A549 (cell line): ENCODE results near the gene RASSF8. TPM values are rescaled to one million over a fixed set of nuclear protein-coding genes. Genes with fewer than 3 reads are reported as not detected.

Source experiments
- ATAC-seq, 2 experiments: fragments of 200-7000 bp in 1 of 2; fragments of >200 bp in 1 of 2; cut with Nextera tagmentation in 1 of 2; cut with Tn5 transposase in 1 of 2; 3 replicates each; pipeline versions ENCODE4 v1.8.0 to v1.9.1; 2018 to 2020; ENCODE audit warnings: mild to moderate bottlenecking in 1 of 2, moderate library complexity in 1 of 2
- CTCF ChIA-PET: fragments of 300-600 bp; sonication (Branson Sonifier 250); formaldehyde crosslinking; extraction: SDS; loops from one replicate; lab custom pipeline; 2021; ENCODE audit warnings: antibody characterized with exemption, inconsistent platforms; lab: Yijun Ruan, JAX
- POLR2A ChIA-PET: fragments of 350-600 bp; formaldehyde crosslinking; extraction: SDS; loops from one replicate; lab custom pipeline; 2021; ENCODE audit warnings: antibody characterized with exemption, inconsistent platforms; lab: Yijun Ruan, JAX
- DNase-seq, 2 experiments: peaks; one replicate each; pipeline versions ENCODE4 v3.0.0 to v3.0.0-alpha.2; 2011 to 2016; ENCODE audit warnings: low read depth in 1 of 2, low spot score in 1 of 2
- FAIRE-seq: peaks from 2 replicates; lab custom pipeline; 2011; peaks lifted over from hg19 to GRCh38; lab: Jason Lieb, UNC
- H3K27ac ChIP-seq, 2 experiments: fragments of >200 bp; sonication (Bioruptor Twin); formaldehyde crosslinking; 3 replicates each; pipeline ENCODE4 v1.5.1; 2016 to 2017
- H3K4me1 ChIP-seq: fragments of >200 bp; sonication (Bioruptor Twin); formaldehyde crosslinking; 3 replicates; pipeline ENCODE4 v1.6.1; 2016
- H3K4me2 ChIP-seq: fragments of >200 bp; sonication (Bioruptor Twin); formaldehyde crosslinking; 3 replicates; pipeline ENCODE4 v1.6.1; 2016
- H3K4me3 ChIP-seq: fragments of >200 bp; sonication (Bioruptor Twin); formaldehyde crosslinking; 3 replicates; pipeline ENCODE4 v1.5.1; 2016
- H3K9me3 ChIP-seq: fragments of >200 bp; sonication (Bioruptor Twin); formaldehyde crosslinking; 3 replicates; pipeline ENCODE4 v1.6.1; 2016
- CBX8 ChIP-seq: fragments of 200-600 bp; sonication (generic); IDR thresholded peaks from 2 replicates; pipeline ENCODE4 v1.6.1; 2016
- CHD2 ChIP-seq: fragments of 150-350 bp; IDR thresholded peaks from 2 replicates; pipeline ENCODE4 v1.6.1; 2014; ENCODE audit warnings: low read length; ENCODE audit not compliant: partially characterized antibody
- E2F6 ChIP-seq: IDR thresholded peaks from 2 replicates; pipeline ENCODE4 v1.6.1; 2012; ENCODE audit warnings: low read depth, borderline replicate concordance
- EHMT2 ChIP-seq: fragments of 200-600 bp; sonication (generic); IDR thresholded peaks from 2 replicates; pipeline ENCODE4 v1.6.1; 2016; ENCODE audit warnings: antibody characterized with exemption, low read depth, mild to moderate bottlenecking, moderate library complexity
- ELK1 ChIP-seq: fragments of 150-350 bp; IDR thresholded peaks from 2 replicates; pipeline ENCODE4 v1.6.1; 2014; ENCODE audit warnings: low read depth, mild to moderate bottlenecking, low read length
- EP300 ChIP-seq, 2 experiments: fragments of >200 bp; sonication (Bioruptor Twin); formaldehyde crosslinking; IDR thresholded peaks; 2 replicates in 1 of 2; 3 replicates in 1 of 2; pipeline ENCODE4 v1.6.1; 2016 to 2017
- ESRRA ChIP-seq: fragments of 150-350 bp; IDR thresholded peaks from 2 replicates; pipeline ENCODE4 v1.6.1; 2014; ENCODE audit warnings: mild to moderate bottlenecking, low read length, borderline replicate concordance
- GATA3 ChIP-seq: IDR thresholded peaks from 2 replicates; pipeline ENCODE4 v1.6.1; 2012; ENCODE audit warnings: borderline replicate concordance
- HDAC2 ChIP-seq: fragments of 200-600 bp; sonication (generic); IDR thresholded peaks from 2 replicates; pipeline ENCODE4 v1.6.1; 2016
- HEYL ChIP-seq: fragments of 250-450 bp; sonication (Bioruptor Pico); IDR thresholded peaks from 2 replicates; pipeline ENCODE4 v1.8.0; 2021; ENCODE audit warnings: mild to moderate bottlenecking, moderate library complexity
- KDM5A ChIP-seq: fragments of 200-600 bp; sonication (generic); IDR thresholded peaks from 2 replicates; pipeline ENCODE4 v1.6.1; 2016; ENCODE audit warnings: antibody characterized with exemption, mild to moderate bottlenecking
- MAX ChIP-seq: IDR thresholded peaks from 2 replicates; pipeline ENCODE4 v1.6.1; 2012
- MAZ ChIP-seq: fragments of 150-350 bp; IDR thresholded peaks from 2 replicates; pipeline ENCODE4 v1.6.1; 2014; ENCODE audit warnings: antibody characterized with exemption, low read depth, low read length, borderline replicate concordance
- MYC ChIP-seq: IDR thresholded peaks from 2 replicates; pipeline ENCODE4 v1.6.1; 2012; ENCODE audit warnings: mild to moderate bottlenecking, inconsistent platforms, low read length, improper control_type of control experiment, borderline replicate concordance
- NR3C1 ChIP-seq: fragments of >200 bp; sonication (Bioruptor Twin); formaldehyde crosslinking; IDR thresholded peaks from 3 replicates; pipeline ENCODE4 v1.6.1; 2017
- PHF8 ChIP-seq: fragments of 200-600 bp; sonication (generic); IDR thresholded peaks from 2 replicates; pipeline ENCODE4 v1.6.1; 2016; ENCODE audit warnings: low read depth, mild to moderate bottlenecking, antibody characterized with exemption, moderate library complexity, borderline replicate concordance
- POLR2AphosphoS2 ChIP-seq: conservative IDR thresholded peaks from 2 replicates; pipeline ENCODE4 v1.6.1; 2012; ENCODE audit warnings: low read length, improper control_type of control experiment, inconsistent platforms
- RCOR1 ChIP-seq: fragments of 150-350 bp; IDR thresholded peaks from 2 replicates; pipeline ENCODE4 v1.6.1; 2014; ENCODE audit warnings: antibody characterized with exemption, low read length, low read depth
- RFX5 ChIP-seq: fragments of 450-650 bp; IDR thresholded peaks from 2 replicates; pipeline ENCODE4 v1.7.1; 2014; ENCODE audit warnings: antibody characterized with exemption, mild to moderate bottlenecking, moderate library complexity
- RNF2 ChIP-seq: fragments of 200-600 bp; sonication (generic); IDR thresholded peaks from 2 replicates; pipeline ENCODE4 v1.6.1; 2016; ENCODE audit warnings: low read depth, mild to moderate bottlenecking, antibody characterized with exemption, moderate library complexity, borderline replicate concordance
- SMC3 ChIP-seq: fragments of >200 bp; sonication (Bioruptor Twin); formaldehyde crosslinking; IDR thresholded peaks from 3 replicates; pipeline ENCODE4 v1.6.1; 2018; ENCODE audit warnings: inconsistent platforms
- TP53 ChIP-seq: fragments of 250-450 bp; sonication (Bioruptor Pico); IDR thresholded peaks from 2 replicates; pipeline ENCODE4 v1.5.0; 2021; ENCODE audit warnings: mild to moderate bottlenecking, moderate library complexity
- ZC3H11A ChIP-seq: fragments of 450-650 bp; IDR thresholded peaks from 2 replicates; pipeline ENCODE4 v1.6.1; 2014; ENCODE audit warnings: antibody characterized with exemption, mild to moderate bottlenecking
- ZFP36 ChIP-seq: fragments of 450-650 bp; IDR thresholded peaks from 2 replicates; pipeline ENCODE4 v1.6.1; 2014; ENCODE audit warnings: borderline replicate concordance; ENCODE audit not compliant: partially characterized antibody
- WGBS: methylation state at CpG from one replicate; pipeline ENCODE4 v1.1.6; 2017; ENCODE audit errors: missing lambda C conversion rate; 5-methylcytosine and 5-hydroxymethylcytosine counted together
- polyA plus RNA-seq, 4 experiments: library from polyadenylated mRNA; depleted of rRNA in 3 of 4; stranded (reverse); fragments of >200 nt; fragmentation: RNase III in 1 of 4; extraction: RNeasy Plus Mini Kit Qiagen cat#74134 plus additional on column Dnase treatment in 1 of 4; gene quantifications; 2 replicates in 3 of 4; 3 replicates in 1 of 4; pipeline ENCODE4 v1.2.3, GENCODE V29; 2011 to 2017
- TF ChIP-seq, protein P1 (sequence below): fragments of 250-450 bp; sonication (Bioruptor Pico); IDR thresholded peaks from 2 replicates; pipeline ENCODE4 v1.5.0; 2021; ENCODE audit warnings: mild to moderate bottlenecking, moderate library complexity, borderline replicate concordance
- TF ChIP-seq, protein P2 (sequence below): IDR thresholded peaks from 2 replicates; pipeline ENCODE4 v1.6.1; 2012
- TF ChIP-seq, protein P3 (sequence below): fragments of >200 bp; sonication (Bioruptor Twin); formaldehyde crosslinking; IDR thresholded peaks from 3 replicates; pipeline ENCODE4 v1.5.1; 2016

RASSF8 gene
- polyA plus RNA-seq, 2 of the 4 experiments (the other 2 are of a cell fraction): 5.7 to 8.7 TPM

- Histone ChIP-seq H3K27ac (no peak overlapping the region), H3K9me3 (no peaks in the 10 kb centered on the region), H3K4me1 (peaks cover 17% of the 10 kb centered on the region), H3K4me2 (peak overlapping the region; percentile 95), H3K4me3 (peak overlapping the region; percentile 52)
- ATAC-seq: peak in 1 of 2 experiments; percentile 6; a peak in 3 of 6 replicates
- ChIA-PET POLR2A (interaction anchor here (1.5 to 4.7 kb wide), 4 partner anchors 10 to 151 kb away, joined by 5 to 28 read pairs (median 8); no protein-coding TSS in a partner anchor), CTCF (interaction anchor here (0.6 to 7.7 kb wide), 27 partner anchors 9 to 579 kb away, joined by 3 to 110 read pairs (median 5); no protein-coding TSS in a partner anchor)
- no peak for FAIRE-seq
- WGBS: 36% methylated on average over 8 of the region's 8 CpGs
- no peak for DNase-seq
- TF ChIP-seq CHD2 (no peak), ZFP36 (peak; percentile 6), EHMT2 (no peak), ZC3H11A (no peak), RFX5 (no peak), POLR2AphosphoS2 (no peak), HDAC2 (no peak), ELK1 (no peak), MAZ (no peak), RCOR1 (no peak), EP300 (IDR thresholded peaks at IDR 0.05) (0 out of 5 replicates have a peak, but pooled peaks of 1 of the 2 experiments have one; percentile 23), E2F6 (0 out of 2 replicates have a peak, but pooled peaks have one; percentile 6), KDM5A (no peak), HEYL (no peak), TP53 (CRISPR knock-in tag) (no peak), MYC (no peak), MAX (no peak), CBX8 (no peak; the same call in 1 of the 2 replicates), SMC3 (no peak), PHF8 (no peak), GATA3 (no peak), NR3C1 (no peak), ESRRA (no peak), RNF2 (0 out of 2 replicates have a peak, but pooled peaks have one; percentile 65)
- TF ChIP-seq, protein P1, sequence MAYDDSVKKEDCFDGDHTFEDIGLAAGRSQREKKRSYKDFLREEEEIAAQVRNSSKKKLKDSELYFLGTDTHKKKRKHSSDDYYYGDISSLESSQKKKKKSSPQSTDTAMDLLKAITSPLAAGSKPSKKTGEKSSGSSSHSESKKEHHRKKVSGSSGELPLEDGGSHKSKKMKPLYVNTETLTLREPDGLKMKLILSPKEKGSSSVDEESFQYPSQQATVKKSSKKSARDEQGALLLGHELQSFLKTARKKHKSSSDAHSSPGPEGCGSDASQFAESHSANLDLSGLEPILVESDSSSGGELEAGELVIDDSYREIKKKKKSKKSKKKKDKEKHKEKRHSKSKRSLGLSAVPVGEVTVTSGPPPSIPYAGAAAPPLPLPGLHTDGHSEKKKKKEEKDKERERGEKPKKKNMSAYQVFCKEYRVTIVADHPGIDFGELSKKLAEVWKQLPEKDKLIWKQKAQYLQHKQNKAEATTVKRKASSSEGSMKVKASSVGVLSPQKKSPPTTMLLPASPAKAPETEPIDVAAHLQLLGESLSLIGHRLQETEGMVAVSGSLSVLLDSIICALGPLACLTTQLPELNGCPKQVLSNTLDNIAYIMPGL (CRISPR knock-in tag): no peak
- TF ChIP-seq, protein P2, sequence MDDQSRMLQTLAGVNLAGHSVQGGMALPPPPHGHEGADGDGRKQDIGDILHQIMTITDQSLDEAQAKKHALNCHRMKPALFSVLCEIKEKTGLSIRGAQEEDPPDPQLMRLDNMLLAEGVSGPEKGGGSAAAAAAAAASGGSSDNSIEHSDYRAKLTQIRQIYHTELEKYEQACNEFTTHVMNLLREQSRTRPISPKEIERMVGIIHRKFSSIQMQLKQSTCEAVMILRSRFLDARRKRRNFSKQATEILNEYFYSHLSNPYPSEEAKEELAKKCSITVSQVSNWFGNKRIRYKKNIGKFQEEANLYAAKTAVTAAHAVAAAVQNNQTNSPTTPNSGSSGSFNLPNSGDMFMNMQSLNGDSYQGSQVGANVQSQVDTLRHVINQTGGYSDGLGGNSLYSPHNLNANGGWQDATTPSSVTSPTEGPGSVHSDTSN: no peak
- TF ChIP-seq, protein P3, sequence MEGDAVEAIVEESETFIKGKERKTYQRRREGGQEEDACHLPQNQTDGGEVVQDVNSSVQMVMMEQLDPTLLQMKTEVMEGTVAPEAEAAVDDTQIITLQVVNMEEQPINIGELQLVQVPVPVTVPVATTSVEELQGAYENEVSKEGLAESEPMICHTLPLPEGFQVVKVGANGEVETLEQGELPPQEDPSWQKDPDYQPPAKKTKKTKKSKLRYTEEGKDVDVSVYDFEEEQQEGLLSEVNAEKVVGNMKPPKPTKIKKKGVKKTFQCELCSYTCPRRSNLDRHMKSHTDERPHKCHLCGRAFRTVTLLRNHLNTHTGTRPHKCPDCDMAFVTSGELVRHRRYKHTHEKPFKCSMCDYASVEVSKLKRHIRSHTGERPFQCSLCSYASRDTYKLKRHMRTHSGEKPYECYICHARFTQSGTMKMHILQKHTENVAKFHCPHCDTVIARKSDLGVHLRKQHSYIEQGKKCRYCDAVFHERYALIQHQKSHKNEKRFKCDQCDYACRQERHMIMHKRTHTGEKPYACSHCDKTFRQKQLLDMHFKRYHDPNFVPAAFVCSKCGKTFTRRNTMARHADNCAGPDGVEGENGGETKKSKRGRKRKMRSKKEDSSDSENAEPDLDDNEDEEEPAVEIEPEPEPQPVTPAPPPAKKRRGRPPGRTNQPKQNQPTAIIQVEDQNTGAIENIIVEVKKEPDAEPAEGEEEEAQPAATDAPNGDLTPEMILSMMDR: no peak
Observed at GRCh38 chr12:26123482-26123980, 165.0 kb downstream of the RASSF8 start.
